DOHH2 (cell line): ENCODE results near the gene HOXA5.

Experiments
- H3F3A ChIP-seq: fragments of 200-600 bp; sonication (generic), shearing (Covaris generic); 2 replicates; pipeline ENCODE4 v1.6.0; 2016; ENCODE audit warnings: antibody characterized with exemption, mild to moderate bottlenecking; ENCODE audit not compliant: control insufficient read depth, insufficient read depth
- H3K27ac ChIP-seq: fragments of 200-600 bp; sonication (generic); 2 replicates; pipeline ENCODE4 v1.5.1; 2014; ENCODE audit warnings: low read depth, mild to moderate bottlenecking, low read length, moderate library complexity
- H3K27me3 ChIP-seq: fragments of 200-600 bp; sonication (generic); 2 replicates; pipeline ENCODE4 v1.6.1; 2014; ENCODE audit warnings: mild to moderate bottlenecking, low read length, mixed read lengths; ENCODE audit not compliant: control insufficient read depth
- H3K36me3 ChIP-seq: fragments of 200-600 bp; sonication (generic); 2 replicates; pipeline ENCODE4 v1.6.1; 2014; ENCODE audit warnings: mild to moderate bottlenecking, low read length, moderate library complexity, mixed read lengths; ENCODE audit not compliant: control insufficient read depth
- H3K4me1 ChIP-seq: fragments of 200-600 bp; sonication (generic); 2 replicates; pipeline ENCODE4 v1.6.1; 2014; ENCODE audit warnings: mild to moderate bottlenecking, low read length, mixed read lengths; ENCODE audit not compliant: control insufficient read depth
- H3K4me2 ChIP-seq: fragments of 200-600 bp; sonication (generic); 2 replicates; pipeline ENCODE4 v1.6.0; 2014; ENCODE audit warnings: mild to moderate bottlenecking, low read length, moderate library complexity
- H3K4me3 ChIP-seq: fragments of 200-600 bp; sonication (generic); 2 replicates; pipeline ENCODE4 v1.5.1; 2014; ENCODE audit warnings: mild to moderate bottlenecking, low read length, mixed read lengths
- H3K79me2 ChIP-seq: fragments of 200-600 bp; sonication (generic); 2 replicates; pipeline ENCODE4 v1.6.1; 2014; ENCODE audit warnings: mild to moderate bottlenecking, low read length, mixed read lengths; ENCODE audit not compliant: control insufficient read depth
- H3K9me2 ChIP-seq: fragments of 200-600 bp; sonication (generic); replicated peaks from 2 replicates; pipeline ENCODE4 v1.6.1; 2014; ENCODE audit warnings: mild to moderate bottlenecking, low read length, mixed read lengths; ENCODE audit not compliant: control insufficient read depth
- H3K9me3 ChIP-seq: fragments of 200-600 bp; sonication (generic); 2 replicates; pipeline ENCODE4 v1.6.1; 2014; ENCODE audit warnings: antibody characterized with exemption, low read length, mixed read lengths; ENCODE audit not compliant: control insufficient read depth, insufficient read depth
- H4K20me1 ChIP-seq: fragments of 200-600 bp; sonication (generic); 2 replicates; pipeline ENCODE4 v1.6.0; 2014; ENCODE audit warnings: low read depth, mild to moderate bottlenecking, antibody characterized with exemption, low read length, moderate library complexity; ENCODE audit not compliant: control insufficient read depth, insufficient read depth
- EZH2phosphoT487 ChIP-seq: fragments of 200-600 bp; sonication (generic); IDR thresholded peaks from 2 replicates; pipeline ENCODE4 v1.6.1; 2017; ENCODE audit warnings: borderline replicate concordance, mild to moderate bottlenecking, antibody characterized with exemption, low read length, moderate library complexity, mixed read lengths
- TF ChIP-seq, protein P1 (sequence below): fragments of 200-600 bp; sonication (generic); IDR thresholded peaks from one replicate; pipeline ENCODE4 v1.5.1; 2014; ENCODE audit warnings: antibody characterized with exemption, mild to moderate bottlenecking, low read depth, low read length; ENCODE audit not compliant: poor library complexity, severe bottlenecking

Gene HOXA5

DNA sequence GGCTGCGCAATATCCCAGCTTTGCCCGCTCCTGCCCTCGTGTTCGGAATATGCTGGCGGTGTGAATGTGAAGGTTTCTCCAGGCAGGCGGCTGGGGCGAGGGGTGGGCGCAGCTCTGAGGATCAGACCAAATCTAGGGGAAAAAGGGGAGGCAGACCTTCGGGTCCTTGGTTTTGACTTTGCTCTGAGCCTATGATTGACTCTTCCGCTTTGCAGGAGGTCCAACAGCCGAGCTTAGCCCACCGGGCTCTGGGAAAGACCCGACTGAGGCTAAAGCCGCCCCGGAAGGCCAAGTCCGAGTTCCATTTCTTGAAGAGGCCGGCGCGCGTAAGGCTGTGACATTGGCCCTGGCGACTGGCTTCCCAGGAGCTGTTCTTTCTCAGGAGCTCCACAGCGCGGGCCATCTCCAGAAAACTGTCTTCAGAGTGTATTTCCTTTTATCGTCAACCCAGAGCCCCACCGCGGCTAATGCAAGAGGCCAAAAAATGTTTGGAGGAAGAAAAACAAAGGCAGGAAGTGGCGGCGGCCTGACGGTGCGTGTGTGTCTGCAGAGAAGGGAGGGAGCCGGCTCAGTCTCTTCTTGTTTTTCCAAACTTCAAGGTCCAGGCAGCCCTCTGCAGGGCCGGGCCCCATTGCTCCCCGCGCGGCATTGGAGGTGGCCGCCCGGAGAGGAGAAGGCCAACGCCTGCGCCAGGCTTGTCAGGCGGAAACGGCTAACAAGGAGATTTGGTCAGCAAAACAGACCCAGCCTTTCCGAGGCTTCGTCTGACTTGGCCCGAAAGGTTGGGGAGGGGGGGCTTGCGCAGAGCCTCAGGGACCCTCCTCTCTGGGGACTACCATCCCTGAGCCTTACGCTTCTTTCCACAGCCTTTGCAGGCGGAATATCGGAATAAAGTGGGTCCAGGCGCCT is 45.2 kb upstream of the HOXA5 start:
- Histone ChIP-seq H3K79me2 (no peaks in the 10 kb centered on the region), H3K27ac (no peak overlapping the region), H3K9me3 (no peaks in the 10 kb centered on the region), H3K9me2 (no peaks in the 10 kb centered on the region), H3K4me2 (peak overlapping the region; percentile 57), H3F3A (peaks cover 2% of the 10 kb centered on the region; the same call in 1 of the 2 replicates), H4K20me1 (0 out of 2 replicates have a peak, but pooled peaks cover 8% of the 10 kb centered on the region), H3K4me3 (peak overlapping the region; percentile 44), H3K4me1 (peaks cover 29% of the 10 kb centered on the region), H3K27me3 (peaks cover 98% of the 10 kb centered on the region), H3K36me3 (no peaks in the 10 kb centered on the region)
- TF ChIP-seq, protein P1, sequence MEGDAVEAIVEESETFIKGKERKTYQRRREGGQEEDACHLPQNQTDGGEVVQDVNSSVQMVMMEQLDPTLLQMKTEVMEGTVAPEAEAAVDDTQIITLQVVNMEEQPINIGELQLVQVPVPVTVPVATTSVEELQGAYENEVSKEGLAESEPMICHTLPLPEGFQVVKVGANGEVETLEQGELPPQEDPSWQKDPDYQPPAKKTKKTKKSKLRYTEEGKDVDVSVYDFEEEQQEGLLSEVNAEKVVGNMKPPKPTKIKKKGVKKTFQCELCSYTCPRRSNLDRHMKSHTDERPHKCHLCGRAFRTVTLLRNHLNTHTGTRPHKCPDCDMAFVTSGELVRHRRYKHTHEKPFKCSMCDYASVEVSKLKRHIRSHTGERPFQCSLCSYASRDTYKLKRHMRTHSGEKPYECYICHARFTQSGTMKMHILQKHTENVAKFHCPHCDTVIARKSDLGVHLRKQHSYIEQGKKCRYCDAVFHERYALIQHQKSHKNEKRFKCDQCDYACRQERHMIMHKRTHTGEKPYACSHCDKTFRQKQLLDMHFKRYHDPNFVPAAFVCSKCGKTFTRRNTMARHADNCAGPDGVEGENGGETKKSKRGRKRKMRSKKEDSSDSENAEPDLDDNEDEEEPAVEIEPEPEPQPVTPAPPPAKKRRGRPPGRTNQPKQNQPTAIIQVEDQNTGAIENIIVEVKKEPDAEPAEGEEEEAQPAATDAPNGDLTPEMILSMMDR = no peak
- peak; percentile 82; the same call in 1 of the 2 replicates for TF ChIP-seq EZH2phosphoT487

DNA sequence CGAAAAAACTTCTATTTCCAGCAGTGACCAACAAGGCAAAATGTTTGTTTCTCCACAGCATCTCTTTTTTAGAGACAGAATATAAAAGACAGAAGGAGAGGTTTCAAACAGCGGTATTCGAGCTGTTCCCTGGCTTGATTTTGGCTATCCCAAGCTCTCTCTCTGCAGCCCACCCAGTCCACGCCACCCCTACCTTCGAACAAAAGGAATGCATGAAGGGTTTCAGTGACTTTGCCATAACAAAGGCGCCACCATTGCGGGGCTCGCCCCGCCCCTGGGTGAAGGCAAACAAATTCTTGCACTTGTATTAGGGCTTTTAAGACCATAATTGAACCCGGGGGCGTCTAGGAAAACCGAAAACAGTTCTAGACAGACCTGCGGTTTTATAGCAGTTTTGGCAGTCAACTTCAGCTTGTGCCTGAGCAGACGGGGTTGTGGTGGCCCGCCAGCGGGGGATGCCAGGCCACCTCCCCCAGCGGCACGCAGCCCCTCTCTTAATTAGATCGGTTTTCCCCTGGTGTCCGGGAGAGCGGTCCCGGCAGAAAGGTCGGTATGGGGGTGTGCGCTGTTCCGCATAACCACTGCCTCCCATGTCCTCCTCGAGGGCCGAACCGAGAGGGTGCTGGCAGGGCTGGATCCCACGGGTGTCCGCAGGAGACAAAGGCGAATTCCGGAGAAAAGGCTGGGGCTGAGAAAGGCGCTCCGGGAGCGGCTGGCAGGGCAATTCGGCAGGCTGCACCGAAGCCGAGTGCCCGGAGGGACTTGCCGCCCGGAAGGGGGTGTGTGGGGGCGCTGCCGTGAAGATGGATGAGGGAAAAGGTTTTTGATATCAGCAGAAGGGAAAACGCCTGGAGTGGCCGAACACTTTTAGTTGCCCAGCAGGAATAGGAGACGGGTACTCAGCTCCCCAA is 44.2 kb upstream of the HOXA5 start:
- H3K27me3 ChIP-seq = peaks cover 98% of the 10 kb centered on the region
- H3K9me3 ChIP-seq = no peaks in the 10 kb centered on the region
- no peaks in the 10 kb centered on the region for H3K9me2 ChIP-seq
- peak; percentile 88 for TF ChIP-seq EZH2phosphoT487
- TF ChIP-seq, protein P1 = no peak
- no peak overlapping the region for H3K27ac ChIP-seq
- H3F3A ChIP-seq = peaks cover 2% of the 10 kb centered on the region; the same call in 1 of the 2 replicates
- 0 out of 2 replicates have a peak, but pooled peaks cover 5% of the 10 kb centered on the region for H4K20me1 ChIP-seq
- H3K4me1 ChIP-seq = peaks cover 34% of the 10 kb centered on the region
- H3K4me2 ChIP-seq = peak overlapping the region; percentile 57
- H3K79me2 ChIP-seq = no peaks in the 10 kb centered on the region
- H3K36me3 ChIP-seq = no peaks in the 10 kb centered on the region
- no peak overlapping the region for H3K4me3 ChIP-seq

DNA sequence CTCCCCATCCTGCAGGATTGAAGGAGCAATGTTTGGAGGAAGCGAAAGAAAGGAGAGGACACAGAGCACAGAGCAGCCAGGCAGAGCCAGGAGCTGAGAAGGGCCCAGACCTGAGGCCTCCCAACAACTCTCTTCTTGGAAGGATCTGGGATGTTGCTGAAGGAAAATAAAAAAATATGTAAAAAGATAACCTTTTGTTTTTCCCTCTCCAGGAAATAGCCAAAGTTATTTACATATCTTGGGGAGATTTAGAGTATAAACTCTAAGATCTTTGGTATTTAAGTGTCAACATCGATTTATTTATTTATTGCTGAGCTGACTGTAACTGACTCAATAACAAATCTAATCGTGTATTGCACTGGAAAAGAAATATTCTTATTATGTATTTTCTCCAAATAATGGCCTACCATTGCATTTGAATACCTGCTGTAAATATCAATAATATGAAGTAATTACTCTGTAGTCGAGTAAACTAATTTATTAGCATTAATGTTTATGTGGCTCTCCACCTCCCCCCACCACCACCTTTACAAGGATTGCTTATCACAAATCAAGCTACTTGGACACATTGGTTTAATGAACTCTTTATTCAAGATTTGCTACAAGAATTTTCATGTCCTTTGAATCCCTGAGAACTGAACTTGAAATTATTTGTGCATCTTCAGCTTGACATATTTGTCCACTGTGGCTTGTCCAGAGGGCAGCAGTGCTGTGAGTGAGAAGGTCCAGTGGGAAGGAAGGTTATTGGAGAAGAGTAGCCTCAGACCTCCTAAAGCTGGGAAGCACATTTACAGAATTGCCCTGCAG is 43.4 kb upstream of the HOXA5 start:
- Histone ChIP-seq H3K79me2 (no peaks in the 10 kb centered on the region), H3K27me3 (peaks cover 100% of the 10 kb centered on the region), H3K4me3 (no peak overlapping the region), H3K27ac (no peak overlapping the region), H3K4me2 (no peak overlapping the region), H4K20me1 (0 out of 2 replicates have a peak, but pooled peaks cover 5% of the 10 kb centered on the region), H3K9me2 (no peaks in the 10 kb centered on the region), H3K36me3 (no peaks in the 10 kb centered on the region), H3K4me1 (peaks cover 34% of the 10 kb centered on the region), H3F3A (peaks cover 2% of the 10 kb centered on the region; the same call in 1 of the 2 replicates), H3K9me3 (no peaks in the 10 kb centered on the region)
- TF ChIP-seq EZH2phosphoT487 = no peak
- TF ChIP-seq, protein P1 = no peak
